ENCODE measurements around the gene DSCAM. TPM values are rescaled to one million over a fixed set of nuclear protein-coding genes. Genes with fewer than 3 reads are reported as not detected.

Gene DSCAM
- total and polyA plus RNA-seq, 8 donors = 0.37 TPM; not detected in 7

GRCh38 chr21:40757366-40757765, 89.6 kb downstream of the DSCAM start:
- no peak for DNase-seq
- 59 to 87% (median 81%) methylated on average over 3 of the region's 3 CpGs for WGBS, 5 donors
- H3K36me3 ChIP-seq = no peaks in the 10 kb centered on the region
- H3K4me1 ChIP-seq = no peaks in the 10 kb centered on the region
- H3K27me3 ChIP-seq = peaks cover 0 to 2% (median 0%) of the 10 kb centered on the region in 3 donors
- no peaks in the 10 kb centered on the region for H3K9me3 ChIP-seq
- no peak overlapping the region for H3K27ac ChIP-seq
- H3K4me3 ChIP-seq = no peak overlapping the region
- TF ChIP-seq POLR2A (IDR thresholded peaks at IDR 0.05) = no peak
- no peak for TF ChIP-seq EP300 (IDR thresholded peaks at IDR 0.05)
- TF ChIP-seq POLR2AphosphoS5 (IDR thresholded peaks at IDR 0.05) = no peak
- TF ChIP-seq CTCF (IDR thresholded peaks at IDR 0.05) = no peak
- intact Hi-C loops (cut with DNase I; ENCODE audit: low total_unique reads) = no loop called here

GRCh38 chr21:40754466-40754865, 92.5 kb downstream of the DSCAM start:
- TF ChIP-seq CTCF (IDR thresholded peaks at IDR 0.05) = no peak
- TF ChIP-seq EP300 (IDR thresholded peaks at IDR 0.05) = no peak
- TF ChIP-seq POLR2AphosphoS5 (IDR thresholded peaks at IDR 0.05) = no peak
- no peak for TF ChIP-seq POLR2A (IDR thresholded peaks at IDR 0.05)
- H3K36me3 ChIP-seq = no peaks in the 10 kb centered on the region
- no peak for DNase-seq
- H3K4me1 ChIP-seq = no peaks in the 10 kb centered on the region
- no peak overlapping the region for H3K27ac ChIP-seq
- peaks cover 0 to 5% (median 0%) of the 10 kb centered on the region in 3 donors for H3K27me3 ChIP-seq
- intact Hi-C loops (cut with DNase I; ENCODE audit: low total_unique reads) = no loop called here
- H3K9me3 ChIP-seq = no peaks in the 10 kb centered on the region
- WGBS, 5 donors = 55 to 71% (median 63%) methylated on average over 5 of the region's 5 CpGs
- H3K4me3 ChIP-seq = no peak overlapping the region

GRCh38 chr21:40753756-40754155, 93.2 kb downstream of the DSCAM start:
- no peak for DNase-seq
- no peaks in the 10 kb centered on the region for H3K9me3 ChIP-seq
- intact Hi-C loops (cut with DNase I; ENCODE audit: low total_unique reads) = no loop called here
- H3K27me3 ChIP-seq = peaks cover 0 to 5% (median 0%) of the 10 kb centered on the region in 3 donors
- H3K4me1 ChIP-seq = no peaks in the 10 kb centered on the region
- no peak overlapping the region for H3K4me3 ChIP-seq
- WGBS, 5 donors = 83 to 94% (median 90%) methylated on average over 8 of the region's 8 CpGs
- H3K27ac ChIP-seq = no peak overlapping the region
- H3K36me3 ChIP-seq = no peaks in the 10 kb centered on the region
- TF ChIP-seq POLR2AphosphoS5 (IDR thresholded peaks at IDR 0.05) (no peak), POLR2A (IDR thresholded peaks at IDR 0.05) (no peak)

GRCh38 chr21:40752125-40752524, 94.8 kb downstream of the DSCAM start:
- no peak for DNase-seq
- H3K27me3 ChIP-seq = peaks cover 0 to 5% (median 0%) of the 10 kb centered on the region in 3 donors
- H3K4me3 ChIP-seq = no peak overlapping the region
- TF ChIP-seq EP300 (IDR thresholded peaks at IDR 0.05) (no peak), CTCF (IDR thresholded peaks at IDR 0.05) (no peak), POLR2AphosphoS5 (IDR thresholded peaks at IDR 0.05) (no peak)
- intact Hi-C loops (cut with DNase I; ENCODE audit: low total_unique reads) = no loop called here
- no peak overlapping the region for H3K27ac ChIP-seq
- WGBS, 5 donors = 2 to 20% (median 16%) methylated on average over 2 of the region's 2 CpGs
- no peaks in the 10 kb centered on the region for H3K9me3 ChIP-seq
- no peaks in the 10 kb centered on the region for H3K4me1 ChIP-seq
- H3K36me3 ChIP-seq = no peaks in the 10 kb centered on the region

- intact Hi-C loops (cut with DNase I; ENCODE audit: low total_unique reads) = no loop called here
- TF ChIP-seq POLR2AphosphoS5 (IDR thresholded peaks at IDR 0.05) (no peak), EP300 (IDR thresholded peaks at IDR 0.05) (no peak), CTCF (IDR thresholded peaks at IDR 0.05) (no peak), POLR2A (IDR thresholded peaks at IDR 0.05) (no peak)
- H3K4me1 ChIP-seq = no peaks in the 10 kb centered on the region
- no peak for DNase-seq
- peaks cover 0 to 5% (median 0%) of the 10 kb centered on the region in 3 donors for H3K27me3 ChIP-seq
- no peaks in the 10 kb centered on the region for H3K36me3 ChIP-seq
- H3K27ac ChIP-seq = no peak overlapping the region
- no peak overlapping the region for H3K4me3 ChIP-seq
- WGBS, 5 donors = 71 to 80% (median 72%) methylated on average over 3 of the region's 3 CpGs
- H3K9me3 ChIP-seq = no peaks in the 10 kb centered on the region
These were observed 95.7 kb downstream of the DSCAM start for GRCh38 chr21:40751221-40751620.
